PFSK-1 (cell line): ENCODE measurements around the gene BRF1.

Source experiments
- FOXP2 ChIP-seq: optimal IDR thresholded peaks from 2 replicates; pipeline ENCODE3; 2011; ENCODE audit warnings: borderline replicate concordance, control low read depth, inconsistent platforms; ENCODE audit not compliant: insufficient read depth; ENCODE audit errors: extremely low read length, extremely low read depth
- POLR2AphosphoS5 ChIP-seq: IDR thresholded peaks from 2 replicates; pipeline ENCODE4 v1.6.1; 2012; ENCODE audit warnings: low read depth, mild to moderate bottlenecking, control low read depth, low read length, moderate library complexity
- SIN3A ChIP-seq: IDR thresholded peaks from 2 replicates; pipeline ENCODE4 v1.6.1; 2012; ENCODE audit warnings: mild to moderate bottlenecking, low read length, moderate library complexity, borderline replicate concordance; ENCODE audit not compliant: insufficient read depth
- TAF1 ChIP-seq: IDR thresholded peaks from 2 replicates; pipeline ENCODE4 v1.6.1; 2012; ENCODE audit warnings: low read length, control low read depth, borderline replicate concordance; ENCODE audit not compliant: insufficient read depth
- TF ChIP-seq, protein P1 (sequence below), 2 experiments: IDR thresholded peaks; 2 replicates each; pipeline versions ENCODE4 v1.6.1 to v1.8.0; 2011 to 2012; ENCODE audit warnings: low read depth in 2 of 2, low read length in 2 of 2, control low read depth in 1 of 2, inconsistent platforms in 1 of 2, mild to moderate bottlenecking in 1 of 2, moderate library complexity in 1 of 2; ENCODE audit not compliant: insufficient read depth in 1 of 2

BRF1 gene

DNA sequence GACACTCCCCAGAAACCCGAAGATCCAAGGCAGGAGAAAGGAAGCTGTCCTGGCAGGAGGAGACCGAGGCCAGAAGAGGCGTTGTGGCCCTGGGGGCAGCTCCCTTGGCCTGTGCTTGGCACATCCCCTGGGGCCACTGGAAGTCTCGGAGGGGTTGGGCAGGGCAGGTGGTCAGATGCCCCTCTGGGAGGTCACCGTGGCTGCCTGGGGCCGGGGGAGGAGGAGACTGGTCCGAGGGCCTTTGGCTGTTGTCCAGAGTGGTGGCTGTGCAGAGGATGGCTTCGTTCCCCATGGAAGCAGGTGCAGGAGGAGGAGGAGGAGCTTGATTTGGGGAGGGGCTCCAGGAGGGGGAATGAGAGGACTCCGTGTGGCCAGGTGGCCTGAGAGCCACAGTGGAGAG lies 116.3 kb downstream of the BRF1 start:
- TF ChIP-seq, protein P1, sequence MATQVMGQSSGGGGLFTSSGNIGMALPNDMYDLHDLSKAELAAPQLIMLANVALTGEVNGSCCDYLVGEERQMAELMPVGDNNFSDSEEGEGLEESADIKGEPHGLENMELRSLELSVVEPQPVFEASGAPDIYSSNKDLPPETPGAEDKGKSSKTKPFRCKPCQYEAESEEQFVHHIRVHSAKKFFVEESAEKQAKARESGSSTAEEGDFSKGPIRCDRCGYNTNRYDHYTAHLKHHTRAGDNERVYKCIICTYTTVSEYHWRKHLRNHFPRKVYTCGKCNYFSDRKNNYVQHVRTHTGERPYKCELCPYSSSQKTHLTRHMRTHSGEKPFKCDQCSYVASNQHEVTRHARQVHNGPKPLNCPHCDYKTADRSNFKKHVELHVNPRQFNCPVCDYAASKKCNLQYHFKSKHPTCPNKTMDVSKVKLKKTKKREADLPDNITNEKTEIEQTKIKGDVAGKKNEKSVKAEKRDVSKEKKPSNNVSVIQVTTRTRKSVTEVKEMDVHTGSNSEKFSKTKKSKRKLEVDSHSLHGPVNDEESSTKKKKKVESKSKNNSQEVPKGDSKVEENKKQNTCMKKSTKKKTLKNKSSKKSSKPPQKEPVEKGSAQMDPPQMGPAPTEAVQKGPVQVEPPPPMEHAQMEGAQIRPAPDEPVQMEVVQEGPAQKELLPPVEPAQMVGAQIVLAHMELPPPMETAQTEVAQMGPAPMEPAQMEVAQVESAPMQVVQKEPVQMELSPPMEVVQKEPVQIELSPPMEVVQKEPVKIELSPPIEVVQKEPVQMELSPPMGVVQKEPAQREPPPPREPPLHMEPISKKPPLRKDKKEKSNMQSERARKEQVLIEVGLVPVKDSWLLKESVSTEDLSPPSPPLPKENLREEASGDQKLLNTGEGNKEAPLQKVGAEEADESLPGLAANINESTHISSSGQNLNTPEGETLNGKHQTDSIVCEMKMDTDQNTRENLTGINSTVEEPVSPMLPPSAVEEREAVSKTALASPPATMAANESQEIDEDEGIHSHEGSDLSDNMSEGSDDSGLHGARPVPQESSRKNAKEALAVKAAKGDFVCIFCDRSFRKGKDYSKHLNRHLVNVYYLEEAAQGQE (IDR thresholded peaks at IDR 0.05; ENCODE audit: insufficient read depth in 1 of 2, low read depth in 2 of 2, low read length in 2 of 2), result no peak
- TF ChIP-seq POLR2AphosphoS5 (no peak), FOXP2 (no peak), SIN3A (no peak), TAF1 (no peak)

- TF ChIP-seq POLR2AphosphoS5 (no peak), TAF1 (no peak), FOXP2 (no peak), SIN3A (no peak)
- TF ChIP-seq, protein P1 (IDR thresholded peaks at IDR 0.05; ENCODE audit: insufficient read depth in 1 of 2, low read depth in 2 of 2, low read length in 2 of 2), result no peak
Measured at GRCh38 chr14:105182296-105183020, 118.3 kb downstream of the BRF1 start.

DNA sequence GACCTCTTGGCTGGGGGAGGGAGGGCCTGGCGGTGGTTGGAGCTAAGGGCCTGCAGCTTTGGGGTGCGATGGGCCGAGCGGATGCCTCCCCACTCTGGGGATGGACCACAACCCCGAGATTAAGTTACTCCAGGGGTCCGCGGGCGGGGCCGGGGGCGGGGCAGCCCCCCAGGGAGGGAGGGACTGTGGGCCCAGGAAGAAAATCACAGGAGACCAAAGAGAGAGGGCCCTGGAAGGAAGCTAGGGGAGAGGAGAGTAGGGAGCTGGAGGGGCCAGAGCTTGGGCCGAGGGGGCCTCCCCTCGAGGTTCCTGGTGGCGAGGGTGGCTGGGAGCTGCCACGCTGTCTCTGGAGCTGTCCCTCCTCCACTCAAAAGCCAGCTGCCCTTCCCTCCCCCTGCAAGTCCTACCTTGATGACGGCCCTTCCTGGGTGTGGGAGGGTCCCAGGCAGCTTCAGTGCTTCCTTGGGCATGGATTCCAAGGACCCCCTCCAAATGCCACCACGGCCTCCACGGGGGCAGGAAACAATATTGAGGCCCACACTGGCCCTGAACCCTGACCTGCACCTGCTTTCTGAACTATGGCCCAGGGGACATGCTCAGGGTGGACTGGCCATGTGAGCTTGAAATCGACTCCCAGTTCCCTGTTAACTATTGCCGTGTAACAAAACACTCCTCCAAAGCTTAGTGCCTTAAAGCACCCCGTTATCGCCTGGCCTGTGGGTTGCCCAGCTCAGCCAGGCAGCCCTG lies 119.1 kb downstream of the BRF1 start:
- TF ChIP-seq TAF1, result no peak

- TF ChIP-seq, protein P1 (IDR thresholded peaks at IDR 0.05; ENCODE audit: insufficient read depth in 1 of 2, low read depth in 2 of 2, low read length in 2 of 2), result no peak
- TF ChIP-seq POLR2AphosphoS5 (peak; percentile 26; the same call in 1 of the 2 replicates), FOXP2 (peak; percentile 7), SIN3A (no peak), TAF1 (no peak)
Measured at GRCh38 chr14:105180592-105181548, 119.9 kb downstream of the BRF1 start, which contains the start of gene NUDT14. NUDT14 (minus strand) TSS chr14:105181312; CDS start chr14:105181209, 103 bp downstream.

DNA sequence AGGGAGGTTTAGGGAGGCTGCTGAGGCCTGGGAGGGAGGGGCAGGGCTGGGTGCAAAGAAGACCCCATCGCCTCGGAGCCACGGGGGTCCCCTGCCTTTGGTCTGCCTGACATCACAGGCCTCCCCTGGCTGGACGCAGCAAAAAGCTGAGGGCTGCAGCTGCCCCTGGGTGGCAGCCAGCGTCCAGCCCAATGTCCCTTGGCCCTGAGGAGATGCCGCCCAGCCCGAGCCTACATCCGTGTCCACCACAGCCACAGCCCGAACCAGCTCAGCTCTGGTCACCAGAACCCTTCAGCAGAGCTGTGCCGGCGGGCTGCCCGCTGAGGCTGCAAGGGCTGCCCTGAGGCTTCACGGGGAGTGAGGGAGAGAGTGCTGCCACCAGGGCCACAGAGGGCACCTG lies 121.6 kb downstream of the BRF1 start:
- TF ChIP-seq SIN3A (no peak), FOXP2 (no peak), TAF1 (no peak), POLR2AphosphoS5 (no peak)
- TF ChIP-seq, protein P1 (IDR thresholded peaks at IDR 0.05; ENCODE audit: insufficient read depth in 1 of 2, low read depth in 2 of 2, low read length in 2 of 2), result no peak
